K562 (cell line): ENCODE data around the gene ELFN2.
A peak's percentile ranks its signal among the peaks of the same experiment; 100 is the strongest.

Experiments
- ILF3 ChIP-seq: fragments of 450-650 bp; IDR thresholded peaks from 2 replicates; pipeline ENCODE4 v1.6.1; 2018; ENCODE audit warnings: antibody characterized with exemption, mild to moderate bottlenecking, moderate library complexity, borderline replicate concordance
- RCOR1 ChIP-seq, 2 experiments: IDR thresholded peaks; 2 replicates each; pipeline ENCODE4 v1.6.1; 2012; ENCODE audit warnings: low read depth in 2 of 2, low read length in 2 of 2, borderline replicate concordance in 1 of 2, improper control_type of control experiment in 1 of 2
- YBX1 ChIP-seq: fragments of 450-650 bp; IDR thresholded peaks from 2 replicates; pipeline ENCODE4 v1.7.1; 2016; ENCODE audit warnings: mild to moderate bottlenecking
- TF ChIP-seq, protein P1 (sequence below), 3 experiments: IDR thresholded peaks in 2 of 3; conservative IDR thresholded peaks in 1 of 3; 2 replicates each; pipeline ENCODE4 v1.5.1; 2011 to 2012; ENCODE audit warnings: low read length in 3 of 3, mild to moderate bottlenecking in 3 of 3, control low read depth in 2 of 3, improper control_type of control experiment in 1 of 3, inconsistent platforms in 1 of 3, low read depth in 1 of 3, mixed read lengths in 1 of 3, moderate library complexity in 1 of 3; ENCODE audit not compliant: insufficient read depth in 2 of 3

GRCh38 chr22:37457093-37457893, 30.0 kb upstream of the ELFN2 start:
- TF ChIP-seq, protein P1, sequence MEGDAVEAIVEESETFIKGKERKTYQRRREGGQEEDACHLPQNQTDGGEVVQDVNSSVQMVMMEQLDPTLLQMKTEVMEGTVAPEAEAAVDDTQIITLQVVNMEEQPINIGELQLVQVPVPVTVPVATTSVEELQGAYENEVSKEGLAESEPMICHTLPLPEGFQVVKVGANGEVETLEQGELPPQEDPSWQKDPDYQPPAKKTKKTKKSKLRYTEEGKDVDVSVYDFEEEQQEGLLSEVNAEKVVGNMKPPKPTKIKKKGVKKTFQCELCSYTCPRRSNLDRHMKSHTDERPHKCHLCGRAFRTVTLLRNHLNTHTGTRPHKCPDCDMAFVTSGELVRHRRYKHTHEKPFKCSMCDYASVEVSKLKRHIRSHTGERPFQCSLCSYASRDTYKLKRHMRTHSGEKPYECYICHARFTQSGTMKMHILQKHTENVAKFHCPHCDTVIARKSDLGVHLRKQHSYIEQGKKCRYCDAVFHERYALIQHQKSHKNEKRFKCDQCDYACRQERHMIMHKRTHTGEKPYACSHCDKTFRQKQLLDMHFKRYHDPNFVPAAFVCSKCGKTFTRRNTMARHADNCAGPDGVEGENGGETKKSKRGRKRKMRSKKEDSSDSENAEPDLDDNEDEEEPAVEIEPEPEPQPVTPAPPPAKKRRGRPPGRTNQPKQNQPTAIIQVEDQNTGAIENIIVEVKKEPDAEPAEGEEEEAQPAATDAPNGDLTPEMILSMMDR (IDR thresholded peaks at IDR 0.05 in 2 of 3, conservative IDR thresholded peaks at IDR 0.05 in 1 of 3; ENCODE audit: insufficient read depth in 2 of 3, low read depth in 1 of 3, low read length in 3 of 3) = peak; percentile 86 to 90 (median 87)
- no peak for TF ChIP-seq RCOR1 (IDR thresholded peaks at IDR 0.05; ENCODE audit: borderline replicate concordance in 1 of 2, low read depth in 2 of 2, low read length in 2 of 2)
- TF ChIP-seq ILF3 = no peak
- TF ChIP-seq YBX1 = no peak
